Measurements from ENCODE around the gene WNT3. TPM values are rescaled to one million over a fixed set of nuclear protein-coding genes. Genes with fewer than 3 reads are reported as not detected.

WNT3 gene
- polyA plus RNA-seq, 1 donor = 2.4 TPM

DNA sequence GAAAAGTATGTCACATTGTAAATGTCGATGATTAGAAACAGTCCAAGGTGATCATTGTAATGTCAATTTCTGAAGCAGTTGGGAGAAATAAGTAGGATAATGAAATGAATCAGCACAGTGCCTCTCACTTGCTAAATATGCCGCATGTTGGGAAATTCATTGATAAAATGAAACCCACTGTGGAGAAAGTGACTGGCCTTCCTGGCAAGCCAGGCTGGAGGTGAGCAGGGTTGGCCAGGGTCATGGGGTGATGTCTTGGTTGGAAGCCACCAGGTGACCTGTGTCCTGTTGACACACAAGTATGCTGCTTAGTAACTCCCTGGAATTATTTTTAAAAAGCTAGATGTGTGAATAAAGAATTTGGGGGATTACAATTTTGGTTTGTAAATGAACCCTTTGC is 18.0 kb upstream of the WNT3 start:
- DNase-seq (ENCODE audit: low read depth) = no peak

DNA sequence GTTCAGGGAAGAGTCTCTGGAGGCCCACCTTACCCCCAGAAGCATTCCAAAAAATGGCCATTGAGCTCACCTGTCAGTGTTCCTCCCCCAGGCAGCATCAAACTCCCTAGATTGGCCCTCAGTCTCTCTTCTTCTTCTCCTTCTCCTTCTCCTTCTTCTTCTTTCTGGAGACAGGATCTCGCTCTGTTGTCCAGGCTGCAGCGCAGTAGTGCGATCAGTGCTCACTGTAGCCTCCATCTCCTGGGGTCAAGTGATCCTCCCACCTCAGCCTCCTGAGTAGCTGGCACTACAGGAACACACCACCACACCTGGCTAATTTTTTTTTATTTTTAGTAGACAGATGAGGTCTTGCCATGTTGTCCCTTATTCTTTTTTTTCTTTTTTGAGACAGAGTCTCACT is 16.4 kb upstream of the WNT3 start:
- no peak for DNase-seq (ENCODE audit: low read depth)

DNA sequence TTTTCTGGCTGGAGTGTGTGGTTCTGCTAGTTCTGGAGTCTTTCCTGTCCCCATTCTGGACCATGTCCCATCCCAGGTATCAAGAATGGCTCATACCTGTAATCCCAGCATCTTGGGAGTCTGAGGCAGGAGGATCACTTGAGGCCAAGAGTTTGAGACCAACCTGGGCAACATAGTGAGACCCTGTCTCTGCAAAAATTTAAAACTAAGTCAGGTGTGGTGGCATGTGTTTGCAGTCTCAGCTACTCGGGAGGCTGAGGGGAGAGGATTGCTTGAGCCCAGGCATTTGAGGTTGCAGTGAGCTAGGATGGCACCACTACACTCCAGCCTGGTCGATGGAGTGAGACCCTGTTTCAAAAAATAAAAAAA is 15.3 kb upstream of the WNT3 start:
- DNase-seq (ENCODE audit: low read depth) = no peak

DNA sequence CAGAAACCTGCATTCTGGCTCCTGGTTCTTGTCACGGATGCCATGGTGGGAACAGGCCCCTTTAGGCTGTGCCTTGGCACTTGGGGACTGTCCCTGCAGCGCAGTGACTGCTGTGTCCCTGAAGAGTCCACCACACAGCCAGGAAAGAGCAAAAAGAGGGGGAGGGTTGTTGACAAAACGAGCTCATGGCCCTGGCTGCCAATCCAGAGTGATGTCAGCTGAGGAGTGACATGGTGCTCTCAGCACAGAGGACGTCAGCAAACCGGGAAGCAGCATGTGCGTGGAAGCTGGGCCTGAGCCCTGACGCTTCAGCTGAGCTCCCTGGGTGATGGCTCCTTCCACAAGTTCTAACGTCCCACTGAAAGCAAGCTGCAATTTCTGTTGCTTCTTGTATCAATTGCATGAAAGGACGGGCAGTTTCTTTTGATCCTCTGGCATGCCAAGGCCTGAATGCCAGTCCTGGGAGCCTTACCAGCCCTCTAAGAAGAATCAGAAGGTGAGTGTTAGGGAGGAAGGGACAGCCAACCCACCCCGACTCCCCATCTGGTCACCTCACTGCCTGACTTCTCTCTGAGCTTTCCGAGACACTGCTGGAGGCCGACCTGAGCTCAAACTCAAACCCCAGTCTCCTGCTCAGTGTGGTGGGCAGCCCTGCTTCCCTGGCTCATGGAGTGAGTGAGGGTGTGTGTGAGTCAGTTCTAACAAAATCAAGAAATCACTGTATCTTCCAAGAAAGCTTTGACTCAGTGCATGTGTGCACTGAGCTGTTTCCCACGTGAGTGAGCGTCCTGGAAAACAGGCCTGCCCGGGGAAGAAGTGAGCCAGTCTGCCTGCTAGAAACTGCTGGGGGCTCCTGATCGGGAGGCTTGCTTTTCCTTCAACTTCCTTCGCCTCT is 14.7 kb upstream of the WNT3 start:
- DNase-seq (ENCODE audit: low read depth) = no peak

DNA sequence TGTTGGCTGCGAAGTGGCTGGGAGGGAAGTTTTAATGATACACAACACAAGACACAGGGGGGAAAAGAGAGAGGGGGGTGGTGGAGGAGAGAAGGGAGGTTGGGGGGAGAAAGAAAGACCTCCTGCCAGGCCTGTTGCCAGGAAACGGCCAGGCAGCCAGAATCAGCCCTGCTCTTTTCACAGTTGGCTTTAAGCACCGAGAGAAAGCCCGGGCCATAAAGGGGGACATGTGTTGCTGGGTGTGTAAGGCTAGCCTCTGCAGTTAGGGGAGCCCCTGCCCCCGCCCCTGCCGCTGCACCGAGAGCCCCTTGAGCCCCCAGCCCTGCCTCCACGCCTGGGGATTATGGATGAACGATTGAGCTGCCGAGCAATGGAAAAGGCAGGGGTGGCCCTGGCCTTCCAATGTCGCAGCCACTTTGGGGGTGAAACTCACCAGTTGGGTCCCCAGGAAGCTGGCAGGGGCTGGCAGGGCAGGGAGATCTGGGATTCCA is 13.9 kb upstream of the WNT3 start:
- no peak for DNase-seq (ENCODE audit: low read depth)

DNA sequence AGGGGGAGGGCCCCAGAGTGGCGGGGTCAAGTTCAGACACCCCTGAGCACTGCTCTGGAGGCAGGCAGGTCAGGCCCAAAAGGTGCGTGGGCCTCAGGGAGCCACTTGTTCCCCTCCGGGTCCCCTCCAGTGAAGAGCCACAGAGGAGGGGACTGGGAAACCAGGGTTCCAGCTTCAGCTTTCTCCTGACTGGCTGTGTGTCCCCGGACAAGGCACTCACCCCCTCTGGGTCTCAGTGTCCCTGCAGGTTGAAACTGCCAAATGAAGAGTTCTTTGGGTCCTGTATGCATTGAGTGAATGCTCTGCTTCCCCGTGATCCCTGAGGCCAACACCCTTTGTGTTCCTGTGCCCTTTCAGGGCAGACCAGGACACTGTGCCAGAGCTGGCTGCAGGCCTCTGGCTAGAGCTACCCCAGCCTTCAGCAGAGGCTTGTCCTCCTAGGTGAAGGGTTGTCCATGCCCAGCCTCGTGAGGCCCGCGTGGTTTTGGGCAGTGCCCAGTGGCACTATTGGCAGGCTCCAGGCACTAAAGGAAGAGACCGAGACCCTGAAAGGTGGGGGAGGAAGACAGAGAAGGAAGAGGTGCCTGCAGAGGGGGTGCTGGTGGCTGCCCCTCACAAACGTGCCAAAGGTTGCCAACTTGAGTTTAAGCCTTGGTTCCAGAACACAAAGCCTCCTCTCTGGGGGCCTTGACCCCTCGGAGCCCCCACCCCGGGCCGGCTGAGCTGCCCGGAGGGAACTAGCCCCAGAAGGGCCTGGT is 13.3 kb upstream of the WNT3 start:
- DNase-seq (ENCODE audit: low read depth) = no peak

DNA sequence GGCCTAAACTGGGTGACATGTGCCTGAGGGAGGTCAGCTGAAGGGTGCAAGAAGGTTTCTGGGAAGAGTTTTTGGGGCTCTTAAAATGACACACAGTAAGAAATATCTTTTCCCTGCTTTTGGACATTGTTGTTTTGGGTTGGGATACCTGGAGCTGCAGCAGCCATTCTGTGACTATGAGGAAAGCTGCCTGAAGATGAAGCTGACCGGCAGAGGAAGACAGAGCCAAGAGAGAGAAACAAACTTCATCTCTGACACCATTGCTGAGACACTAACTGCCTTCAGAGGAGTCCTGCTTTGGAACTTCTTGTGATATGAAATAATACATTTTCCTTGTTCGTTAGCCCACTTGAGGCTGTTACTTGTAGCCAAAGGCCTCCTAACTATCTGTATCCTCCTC is 8.8 kb upstream of the WNT3 start:
- no peak for DNase-seq (ENCODE audit: low read depth)

DNA sequence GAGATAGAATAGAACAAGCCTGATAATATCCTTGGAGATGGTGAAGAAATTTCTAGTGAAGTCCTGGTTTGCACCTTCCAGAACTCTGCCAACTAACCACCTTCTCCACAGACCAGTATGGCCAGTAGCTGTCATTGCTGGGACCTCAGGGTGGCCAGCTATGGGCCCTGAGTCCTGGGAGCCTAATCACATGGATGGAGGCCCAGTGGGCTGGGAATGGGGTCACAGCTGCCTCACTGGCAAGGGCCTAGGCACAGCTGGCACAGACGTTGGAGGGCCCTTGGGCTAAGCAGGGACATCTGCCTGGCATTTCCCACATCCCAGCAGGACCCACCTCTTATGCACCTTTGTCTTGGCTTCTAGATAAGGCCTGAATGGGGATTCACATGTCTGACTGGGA is 7.6 kb upstream of the WNT3 start:
- no peak for DNase-seq (ENCODE audit: low read depth)

DNA sequence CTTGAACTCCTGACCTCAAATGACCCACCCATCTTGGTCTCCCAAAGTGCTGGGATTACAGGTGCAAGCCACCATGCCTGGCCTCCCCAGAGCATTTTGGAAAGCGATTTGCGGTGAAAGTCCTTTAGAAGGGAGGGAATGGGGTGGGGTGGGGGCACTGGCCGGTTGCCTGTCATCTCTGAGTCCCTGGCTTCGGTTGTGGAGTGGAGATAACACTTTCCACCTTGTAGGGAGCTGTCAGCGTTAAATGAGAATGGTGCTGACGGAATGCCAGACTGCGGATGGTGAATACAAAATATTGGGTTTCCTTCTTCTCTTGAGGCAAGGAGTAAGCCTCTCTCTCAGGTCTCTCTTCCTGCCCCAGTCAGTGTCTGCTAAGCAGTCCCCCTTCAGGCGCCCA is 5.2 kb upstream of the WNT3 start:
- no peak for DNase-seq (ENCODE audit: low read depth)

DNA sequence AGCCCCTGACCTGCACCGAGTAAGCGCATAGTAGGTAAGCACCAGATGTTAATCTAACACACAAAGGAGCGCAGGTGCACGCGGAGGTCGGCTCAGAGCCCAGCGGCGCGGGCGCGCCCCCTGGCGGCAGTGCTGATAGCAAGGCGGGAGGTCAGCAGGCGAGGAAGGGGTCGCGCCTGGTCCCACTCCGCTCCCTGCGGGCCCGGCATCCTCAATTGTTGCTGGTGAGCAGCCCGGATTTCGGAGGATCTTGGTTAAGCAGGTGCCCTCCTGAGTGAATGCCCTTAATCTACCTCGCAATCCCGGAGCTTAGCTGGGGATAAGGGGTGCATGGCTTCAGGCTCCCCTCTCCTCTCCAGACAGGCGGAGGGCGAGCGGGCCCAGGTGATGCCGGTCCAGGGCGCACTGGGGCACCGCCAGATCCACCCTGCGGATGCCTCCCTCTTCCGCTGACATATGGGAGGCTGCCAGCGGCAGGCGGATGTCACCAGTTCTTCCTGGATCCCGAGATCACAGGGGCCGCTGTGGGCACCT is 4.0 kb upstream of the WNT3 start:
- DNase-seq (ENCODE audit: low read depth) = no peak

DNA sequence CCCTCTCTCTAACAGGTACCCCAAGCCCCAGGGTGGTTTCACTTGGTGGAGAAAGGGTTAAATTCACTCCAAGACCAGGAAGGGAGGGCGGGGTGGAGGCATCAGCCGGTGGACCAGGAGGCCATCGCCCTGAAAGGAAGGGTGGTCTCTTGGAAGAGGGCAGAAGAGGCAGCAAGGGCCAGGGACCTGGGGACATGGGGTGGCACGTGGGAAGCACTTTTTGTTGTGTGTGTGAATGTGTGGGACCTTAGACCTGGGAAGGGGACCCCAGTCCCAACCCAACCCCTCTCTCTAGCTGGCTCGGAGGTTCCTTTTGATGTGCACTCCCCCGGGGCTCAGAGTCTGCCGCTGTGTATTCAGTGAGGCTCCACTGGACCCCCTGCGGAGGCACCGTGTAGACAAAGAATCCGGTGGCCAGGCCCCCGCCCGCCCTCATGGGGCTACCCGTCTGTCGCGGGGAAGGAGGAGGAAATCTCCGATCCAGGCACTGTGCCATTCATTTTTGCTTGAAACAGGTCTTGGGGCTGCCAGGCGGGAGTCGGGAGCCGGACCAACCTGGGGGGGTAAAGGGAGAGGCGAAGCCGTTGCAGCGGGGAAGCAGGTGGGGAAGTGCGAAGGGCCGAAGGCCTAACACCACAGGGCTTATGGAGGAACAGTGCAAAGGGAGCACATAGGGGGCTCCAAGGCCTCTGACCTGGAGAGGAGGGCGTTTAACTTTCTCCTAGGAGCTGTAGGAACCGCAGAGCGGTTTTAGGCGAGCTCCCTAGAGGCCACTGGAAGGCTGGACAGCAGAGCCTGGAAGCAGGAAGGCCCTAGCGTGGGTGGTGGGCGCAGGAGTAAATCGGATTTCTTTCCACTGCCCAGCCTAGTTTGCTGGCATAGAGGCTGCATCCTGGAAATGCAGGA is 3.2 kb upstream of the WNT3 start:
- no peak for DNase-seq (ENCODE audit: low read depth)

DNA sequence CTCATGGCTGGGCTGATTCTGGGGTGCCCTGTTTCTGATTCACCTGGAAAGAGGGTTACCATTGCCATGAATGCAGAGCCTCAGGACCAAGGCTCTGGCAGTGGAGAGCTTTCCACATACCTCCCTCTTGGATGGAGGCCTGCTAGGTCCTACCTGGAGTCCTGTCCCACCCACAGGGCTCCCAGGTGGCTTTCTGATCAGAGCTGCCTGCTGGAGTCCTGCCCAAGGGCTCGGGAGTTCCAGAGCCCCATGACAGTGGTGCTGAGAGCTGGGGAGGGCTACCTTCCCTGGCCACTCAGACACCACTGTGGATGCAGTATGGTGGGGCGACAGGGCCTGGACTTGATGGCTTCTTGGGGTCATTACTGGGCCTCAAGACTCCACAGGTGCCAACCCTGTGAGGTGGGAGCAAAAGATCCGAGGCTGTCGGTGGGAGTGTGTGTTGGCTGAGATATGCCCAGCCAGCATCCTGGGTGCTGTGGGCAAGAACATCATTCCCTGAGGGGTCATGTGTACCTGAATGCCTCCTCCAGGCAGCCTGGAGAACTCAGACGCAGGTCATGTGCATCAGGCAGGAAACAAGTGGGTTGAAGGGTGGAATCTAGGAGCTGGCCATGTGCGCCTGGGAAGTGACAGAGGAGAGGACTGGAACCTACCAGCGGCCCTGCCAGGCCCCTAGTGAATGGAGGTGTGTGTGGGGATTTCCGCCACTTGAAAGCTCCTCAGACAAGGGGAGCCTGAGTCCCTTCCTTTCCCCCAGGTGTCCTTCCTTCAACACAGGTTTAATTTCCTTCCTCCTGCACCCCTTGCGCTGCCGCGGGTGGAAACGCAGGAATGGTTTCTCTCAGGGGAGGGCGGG is 2.3 kb upstream of the WNT3 start:
- no peak for DNase-seq (ENCODE audit: low read depth)

DNA sequence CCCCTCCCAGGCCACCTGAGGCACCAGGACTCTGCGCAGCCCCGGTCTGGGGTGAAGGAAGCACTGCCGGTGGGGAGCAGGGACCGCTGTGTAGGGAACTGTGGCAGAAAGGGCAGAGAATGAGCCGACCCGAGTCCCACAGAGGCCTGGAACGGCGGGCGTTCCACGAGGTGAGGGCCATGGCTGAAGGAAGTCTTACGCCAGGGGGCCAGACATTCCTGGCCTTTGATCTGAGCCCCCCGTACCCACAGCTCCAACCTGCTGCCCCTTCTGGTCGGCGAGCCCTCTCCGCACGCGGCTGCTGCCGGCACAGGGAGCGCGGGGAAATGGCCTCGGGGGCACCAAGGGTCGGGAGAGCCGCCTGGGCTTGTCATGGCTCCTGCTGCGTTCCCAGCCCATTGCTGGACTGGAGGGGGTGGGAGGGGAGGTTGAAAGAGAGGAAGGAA is 1.4 kb upstream of the WNT3 start:
- no peak for DNase-seq (ENCODE audit: low read depth)

DNA sequence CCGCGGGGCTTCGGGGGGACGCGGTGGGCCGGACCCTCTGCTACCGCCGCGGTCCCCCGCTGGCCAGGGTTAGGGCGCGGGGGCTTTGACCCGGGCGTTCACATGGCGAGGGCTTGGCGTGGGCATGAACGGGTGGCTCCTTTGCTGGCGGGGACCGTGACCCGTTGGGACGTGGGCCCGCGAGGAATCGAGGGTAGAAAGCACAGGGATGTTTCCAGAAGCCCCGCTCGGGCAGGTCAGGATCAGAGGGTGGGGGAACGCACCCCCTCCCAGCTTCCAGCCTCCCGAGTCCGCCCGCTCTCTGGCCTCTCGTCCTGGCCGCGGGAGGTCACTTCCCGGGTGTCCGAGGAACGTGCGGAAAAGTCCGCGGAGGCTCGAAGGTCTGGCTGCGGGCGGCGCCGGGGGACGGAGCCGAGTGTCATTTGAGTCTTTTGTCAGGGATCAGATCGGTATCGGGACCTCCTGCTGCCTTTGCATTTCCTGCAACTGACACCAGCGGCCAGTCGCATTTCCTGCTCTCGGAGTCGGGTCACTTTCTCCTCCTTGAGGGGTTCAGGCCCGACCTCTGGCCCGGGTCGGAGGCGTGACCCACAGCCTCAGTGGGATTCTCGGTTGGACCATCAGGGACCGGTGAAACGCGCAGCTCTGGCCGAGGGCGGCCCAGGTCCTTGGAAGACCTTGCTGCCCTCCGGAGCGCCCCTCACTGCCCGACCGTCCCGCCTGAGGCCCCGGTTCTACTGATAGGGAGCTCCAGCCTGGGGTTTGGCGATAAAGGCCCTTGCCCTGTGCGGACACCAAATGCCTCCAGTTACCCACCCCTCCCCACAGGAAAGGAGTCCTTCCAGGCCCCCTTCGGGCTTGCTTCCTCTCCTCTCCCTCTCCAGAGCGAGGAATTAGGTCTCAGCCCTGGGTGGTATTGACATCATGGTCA is 702 bp upstream of the WNT3 start:
- no peak for DNase-seq (ENCODE audit: low read depth)

DNA sequence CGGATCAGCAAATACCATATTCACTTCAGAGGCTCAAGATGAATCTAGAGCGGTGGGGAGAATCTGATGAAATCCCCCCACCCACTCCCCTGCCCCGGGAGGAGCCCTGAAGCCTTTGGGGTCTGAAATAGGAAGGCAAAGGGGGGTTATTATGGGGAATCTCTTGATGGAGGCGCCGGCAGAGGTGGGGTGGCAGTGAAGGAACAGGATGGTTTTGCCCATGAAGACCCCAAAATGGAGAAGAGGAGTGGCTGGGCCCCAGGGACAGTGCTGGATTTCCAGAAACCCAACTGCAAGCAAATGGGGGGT is 637 bp downstream of the WNT3 start:
- no peak for DNase-seq (ENCODE audit: low read depth)

DNA sequence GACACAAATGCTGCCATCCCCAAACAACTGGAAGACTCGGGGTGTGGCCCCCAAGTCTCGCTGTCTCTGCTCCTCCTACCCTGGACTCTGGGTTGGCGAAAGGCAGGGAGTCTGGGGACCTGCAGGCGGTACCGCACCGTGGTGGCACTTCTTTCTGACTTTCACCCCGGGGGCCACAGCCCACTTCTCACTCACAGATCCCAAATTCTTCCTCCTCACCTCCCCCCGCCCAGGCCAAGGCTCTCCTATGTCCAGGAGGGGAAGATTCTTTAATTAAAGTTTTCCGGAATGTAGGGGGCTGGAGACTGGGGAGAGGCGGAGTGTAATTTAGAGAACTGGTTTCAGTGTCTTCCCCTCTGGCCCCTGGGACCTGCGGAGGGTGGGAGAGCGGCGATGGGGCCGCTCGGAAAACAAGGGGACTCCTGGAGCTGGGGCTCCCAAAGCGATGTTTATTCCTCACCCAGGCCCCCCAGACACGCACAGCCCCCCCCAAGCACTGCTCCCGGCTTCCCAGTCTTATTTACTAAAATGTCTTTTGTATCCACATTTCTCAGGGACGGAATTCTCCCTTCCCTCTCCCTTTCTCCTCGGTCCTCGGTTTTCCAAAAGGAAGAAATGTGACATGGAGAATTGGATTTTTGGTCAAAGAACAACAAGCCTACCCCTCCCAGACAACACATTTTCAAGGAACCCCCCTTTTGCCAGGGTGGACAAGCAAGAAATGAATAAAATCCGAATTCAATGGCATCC is 1.2 kb downstream of the WNT3 start:
- DNase-seq (ENCODE audit: low read depth) = no peak

DNA sequence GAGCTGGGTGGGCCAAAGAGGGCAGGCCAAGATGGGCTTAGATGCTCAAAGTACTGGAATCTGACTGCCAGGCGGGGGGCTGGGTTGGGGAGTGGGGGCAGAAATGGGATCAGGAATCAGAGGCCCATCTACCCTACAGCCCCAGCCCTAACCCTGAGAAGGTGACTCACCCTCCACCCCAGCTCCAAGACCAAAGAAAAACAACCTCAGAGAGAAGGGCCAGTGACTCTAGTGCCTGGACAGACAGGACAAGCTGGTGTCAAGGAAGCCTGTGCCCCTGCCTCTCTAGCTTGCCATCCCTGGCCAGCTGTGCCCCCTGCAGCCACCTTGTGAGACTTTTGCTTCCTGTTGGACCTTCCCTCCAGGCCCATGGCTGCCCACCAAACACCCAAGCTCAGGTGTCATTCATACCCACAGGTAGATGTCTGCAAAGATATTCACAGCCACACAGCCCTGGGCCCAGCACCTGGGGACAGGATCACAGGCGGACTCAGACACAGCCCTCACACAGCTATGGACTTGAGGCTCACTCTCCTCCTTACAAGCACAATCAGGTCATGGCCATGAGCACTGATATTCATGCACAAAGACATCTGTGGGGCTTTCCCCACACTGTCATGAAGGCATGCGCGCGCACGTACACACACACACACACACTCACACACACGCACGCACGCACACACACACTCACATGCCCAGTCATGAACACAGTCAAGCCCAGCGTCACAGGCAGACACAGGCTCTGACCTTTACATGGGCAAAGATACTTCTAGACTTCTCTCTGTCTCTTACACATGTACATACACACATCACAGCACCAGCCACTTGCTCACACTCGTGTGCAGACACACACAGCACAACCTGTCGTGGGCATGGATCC is 2.8 kb downstream of the WNT3 start:
- DNase-seq (ENCODE audit: low read depth) = no peak

DNA sequence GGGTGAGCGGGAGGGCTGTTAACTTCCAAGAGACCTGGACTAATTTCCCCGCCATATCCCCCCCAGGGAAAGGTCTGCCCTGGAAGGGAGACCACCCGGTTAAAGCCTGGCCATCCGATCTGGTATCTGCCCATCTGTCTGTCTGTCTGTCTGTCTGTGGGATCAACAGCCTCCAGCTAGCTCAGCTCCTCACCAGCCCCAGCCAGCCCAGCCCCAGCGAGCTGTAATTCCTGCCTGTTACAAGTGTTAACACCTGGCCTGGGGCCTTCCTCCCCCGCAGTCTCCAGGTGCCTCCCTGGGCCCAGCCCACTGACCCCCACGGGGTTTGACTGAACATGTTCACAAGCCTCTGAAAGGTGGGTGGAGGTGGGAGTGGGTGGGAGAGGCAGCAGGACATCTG is 4.0 kb downstream of the WNT3 start:
- no peak for DNase-seq (ENCODE audit: low read depth)
